COLO668 (cell line): ENCODE measurements around the gene MST1R.
"Not testable (repeated sequence)": the region's sequence is repeated elsewhere in the genome, so short reads cannot be mapped to it uniquely, and the experiment has no call there.

ENCODE experiments used
- DNase-seq: peaks from one replicate; lab custom pipeline; 2025; ENCODE audit not compliant: unreplicated experiment; lab: John Stamatoyannopoulos, UW

Gene MST1R

GRCh38 chr3:49903451-49904424 lies at the start of gene MST1R:
Gene MST1R, minus strand, starts transcription at chr3:49903873. Its CDS starts 264 bp downstream, at chr3:49903609.
- DNase-seq: peak; percentile 94

GRCh38 chr3:49952924-49953323 lies 49.3 kb upstream of the MST1R start:
- no peak for DNase-seq

GRCh38 chr3:49942651-49943050 lies 39.0 kb upstream of the MST1R start:
- no peak for DNase-seq

GRCh38 chr3:49940667-49941249 lies 37.1 kb upstream of the MST1R start:
- DNase-seq: no peak

GRCh38 chr3:49939858-49940666 lies 36.4 kb upstream of the MST1R start, which contains the start of gene RBM6:
Gene RBM6, plus strand, starts transcription at chr3:49940150. Its CDS starts 22,492 bp downstream, at chr3:49962642.
- peak; percentile 97 for DNase-seq

GRCh38 chr3:49937090-49937489 lies 33.4 kb upstream of the MST1R start:
- DNase-seq: no peak

GRCh38 chr3:49932281-49932680 lies 28.6 kb upstream of the MST1R start:
- not testable (repeated sequence) for DNase-seq

GRCh38 chr3:49930922-49931321 lies 27.2 kb upstream of the MST1R start:
- peak; percentile 8 for DNase-seq

GRCh38 chr3:49930168-49930690 lies 26.6 kb upstream of the MST1R start:
- no peak for DNase-seq

GRCh38 chr3:49929291-49930167 lies 25.9 kb upstream of the MST1R start, which contains the start of gene MON1A:
Gene MON1A, minus strand, starts transcription at chr3:49929811. Its CDS starts 16,465 bp downstream, at chr3:49913346.
- DNase-seq: peak; percentile 86

- DNase-seq: no peak
Observed at GRCh38 chr3:49928481-49929017, 24.9 kb upstream of the MST1R start.

- DNase-seq: no peak
Observed at GRCh38 chr3:49927798-49928197, 24.1 kb upstream of the MST1R start.

GRCh38 chr3:49926117-49926728 lies 22.6 kb upstream of the MST1R start:
- DNase-seq: no peak

GRCh38 chr3:49925485-49925884 lies 21.8 kb upstream of the MST1R start:
- DNase-seq: no peak

GRCh38 chr3:49924683-49925082 lies 21.0 kb upstream of the MST1R start:
- no peak for DNase-seq

GRCh38 chr3:49917806-49918590 lies 14.3 kb upstream of the MST1R start:
- not testable (repeated sequence) for DNase-seq

GRCh38 chr3:49916686-49917085 lies 13.0 kb upstream of the MST1R start:
- DNase-seq: no peak

- DNase-seq: no peak
Observed at GRCh38 chr3:49914906-49915305, 11.2 kb upstream of the MST1R start.
